ENCODE results near the gene LY9.

DNA sequence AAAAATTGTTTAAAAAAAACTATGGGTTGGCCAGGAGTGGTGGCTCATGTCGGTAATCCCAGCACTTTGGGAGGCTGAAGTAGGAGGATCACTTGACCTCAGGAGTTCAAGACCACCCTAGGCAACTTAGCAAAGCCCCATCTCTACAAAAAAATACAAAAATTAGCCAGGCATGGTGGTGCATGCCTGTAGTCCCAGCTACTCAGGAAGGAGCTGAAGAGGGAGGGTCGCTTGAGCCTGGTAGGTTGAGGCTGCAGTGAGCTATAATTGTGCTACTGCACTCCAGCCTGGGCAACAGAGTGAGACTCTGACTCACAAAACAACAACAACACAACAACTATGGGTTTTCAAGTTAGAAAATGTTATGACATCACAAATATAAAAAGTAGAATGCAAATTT, 40.5 kb upstream of the LY9 start:
- TF ChIP-seq, protein P1, sequence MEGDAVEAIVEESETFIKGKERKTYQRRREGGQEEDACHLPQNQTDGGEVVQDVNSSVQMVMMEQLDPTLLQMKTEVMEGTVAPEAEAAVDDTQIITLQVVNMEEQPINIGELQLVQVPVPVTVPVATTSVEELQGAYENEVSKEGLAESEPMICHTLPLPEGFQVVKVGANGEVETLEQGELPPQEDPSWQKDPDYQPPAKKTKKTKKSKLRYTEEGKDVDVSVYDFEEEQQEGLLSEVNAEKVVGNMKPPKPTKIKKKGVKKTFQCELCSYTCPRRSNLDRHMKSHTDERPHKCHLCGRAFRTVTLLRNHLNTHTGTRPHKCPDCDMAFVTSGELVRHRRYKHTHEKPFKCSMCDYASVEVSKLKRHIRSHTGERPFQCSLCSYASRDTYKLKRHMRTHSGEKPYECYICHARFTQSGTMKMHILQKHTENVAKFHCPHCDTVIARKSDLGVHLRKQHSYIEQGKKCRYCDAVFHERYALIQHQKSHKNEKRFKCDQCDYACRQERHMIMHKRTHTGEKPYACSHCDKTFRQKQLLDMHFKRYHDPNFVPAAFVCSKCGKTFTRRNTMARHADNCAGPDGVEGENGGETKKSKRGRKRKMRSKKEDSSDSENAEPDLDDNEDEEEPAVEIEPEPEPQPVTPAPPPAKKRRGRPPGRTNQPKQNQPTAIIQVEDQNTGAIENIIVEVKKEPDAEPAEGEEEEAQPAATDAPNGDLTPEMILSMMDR (IDR thresholded peaks at IDR 0.05): no peak
- TF ChIP-seq POLR2A (IDR thresholded peaks at IDR 0.05): no peak

Measured in right lobe of liver (tissue), 4 donors.